Measurements from ENCODE around the gene PRAC1. TPM values are rescaled to one million over a fixed set of nuclear protein-coding genes. Genes with fewer than 3 reads are reported as not detected.

The PRAC1 gene
- total and polyA plus RNA-seq, 2 donors (not counting 3 experiments of a cell fraction or from before 2014, with no cell fraction given) = not detected

GRCh38 chr17:48732688-48733629 lies 10.6 kb upstream of the PRAC1 start:
- Histone ChIP-seq H3K27me3 (ENCODE audit: control insufficient read depth in 2 of 2, insufficient read depth in 2 of 2, low read length in 2 of 2) (peaks cover 84 to 94% of the 10 kb centered on the region in 2 experiments), H2AFZ (ENCODE audit: low read depth, low read length) (no peak overlapping the region), H3K79me2 (ENCODE audit: control insufficient read depth, insufficient read depth, low read length) (no peaks in the 10 kb centered on the region), H3K36me3 (ENCODE audit: control insufficient read depth in 2 of 2, extremely low read depth in 1 of 2, insufficient read depth in 2 of 2, low read length in 2 of 2) (no peaks in the 10 kb centered on the region), H3K4me2 (ENCODE audit: insufficient read depth, low read length) (no peak overlapping the region), H3K27ac (ENCODE audit: insufficient read depth, low read depth, low read length) (no peak overlapping the region), H4K20me1 (replicated peaks; ENCODE audit: control insufficient read depth, extremely low read depth, insufficient read depth, low read length) (no peaks in the 10 kb centered on the region), H3K9me1 (replicated peaks; ENCODE audit: control insufficient read depth, extremely low read depth, insufficient read depth, low read length) (no peaks in the 10 kb centered on the region), H3K9me3 (replicated peaks; ENCODE audit: control insufficient read depth, insufficient read depth, low read length) (no peaks in the 10 kb centered on the region), H3K4me1 (ENCODE audit: control insufficient read depth, extremely low read depth, insufficient read depth, low read length) (no peaks in the 10 kb centered on the region), H3K9ac (replicated peaks; ENCODE audit: extremely low read depth, insufficient read depth, low read length) (no peak overlapping the region), H3K4me3 (replicated peaks in 1 of 3; ENCODE audit: insufficient read depth in 1 of 3, low read depth in 1 of 3, low read length in 3 of 3) (no peak overlapping the region)
- no peak for DNase-seq (ENCODE audit: low read depth, low spot score)
- TF ChIP-seq POLR2A (IDR thresholded peaks at IDR 0.05; ENCODE audit: low read depth, low read length) (no peak), EZH2 (IDR thresholded peaks at IDR 0.05; ENCODE audit: borderline replicate concordance, low read depth, low read length, severe bottlenecking) (peak; percentile 96), MAX (IDR thresholded peaks at IDR 0.05; ENCODE audit: insufficient read depth, insufficient read length) (no peak)
- no peak for FAIRE-seq
- intact Hi-C loops (cut with micrococcal nuclease) (no loop called here), dilution Hi-C loops (cut with MboI; ENCODE audit: extremely low pct_ligation_motif_present, low sequenced_read_pairs) (no loop called here)
- no TSS peak for BruUV-seq (replicated peaks)
- POLR2A ChIA-PET = no interaction called here
- CTCF ChIA-PET = interaction anchor here (0.7 to 4.0 kb wide), 8 partner anchors 9 to 146 kb away, joined by 3 to 41 read pairs (median 10); partner anchors contain the start of gene PRAC2

- no peaks in the 10 kb centered on the region for H4K20me1 ChIP-seq (replicated peaks; ENCODE audit: control insufficient read depth, extremely low read depth, insufficient read depth, low read length)
- dilution Hi-C loops (cut with MboI; ENCODE audit: extremely low pct_ligation_motif_present, low sequenced_read_pairs) (no loop called here), intact Hi-C loops (cut with micrococcal nuclease) (no loop called here)
- ChIA-PET CTCF (interaction anchor here (1.2 to 4.0 kb wide), 5 partner anchors 7 to 153 kb away, joined by 3 to 41 read pairs (median 10); partner anchors contain the start of gene PRAC2), POLR2A (no interaction called here)
- H3K9me1 ChIP-seq (replicated peaks; ENCODE audit: control insufficient read depth, extremely low read depth, insufficient read depth, low read length) = no peaks in the 10 kb centered on the region
- peak; percentile 38 for FAIRE-seq
- H3K4me3 ChIP-seq (replicated peaks in 1 of 3; ENCODE audit: insufficient read depth in 1 of 3, low read depth in 1 of 3, low read length in 3 of 3) = no peak overlapping the region
- H3K27ac ChIP-seq (ENCODE audit: insufficient read depth, low read depth, low read length) = no peak overlapping the region
- no peaks in the 10 kb centered on the region for H3K9me3 ChIP-seq (replicated peaks; ENCODE audit: control insufficient read depth, insufficient read depth, low read length)
- no peaks in the 10 kb centered on the region for H3K36me3 ChIP-seq (ENCODE audit: control insufficient read depth in 2 of 2, extremely low read depth in 1 of 2, insufficient read depth in 2 of 2, low read length in 2 of 2)
- H2AFZ ChIP-seq (ENCODE audit: low read depth, low read length) = no peak overlapping the region
- H3K27me3 ChIP-seq (ENCODE audit: control insufficient read depth in 2 of 2, insufficient read depth in 2 of 2, low read length in 2 of 2) = peaks cover 92 to 97% of the 10 kb centered on the region in 2 experiments
- BruUV-seq (replicated peaks) = no TSS peak
- H3K9ac ChIP-seq (replicated peaks; ENCODE audit: extremely low read depth, insufficient read depth, low read length) = no peak overlapping the region
- DNase-seq (ENCODE audit: low read depth, low spot score) = no peak
- H3K79me2 ChIP-seq (ENCODE audit: control insufficient read depth, insufficient read depth, low read length) = no peaks in the 10 kb centered on the region
- TF ChIP-seq FOS (IDR thresholded peaks at IDR 0.05; ENCODE audit: borderline replicate concordance, insufficient read depth, low read length) = no peak
- H3K4me2 ChIP-seq (ENCODE audit: insufficient read depth, low read length) = no peak overlapping the region
- H3K4me1 ChIP-seq (ENCODE audit: control insufficient read depth, extremely low read depth, insufficient read depth, low read length) = no peaks in the 10 kb centered on the region
Observed at GRCh38 chr17:48731355-48731754, 9.0 kb upstream of the PRAC1 start.
